ENCODE measurements around the gene BPIFB2. TPM values are rescaled to one million over a fixed set of nuclear protein-coding genes. Genes with fewer than 3 reads are reported as not detected.

BPIFB2 gene
- total RNA-seq, 3 donors from 2014 or later: 0.98 to 1.0 TPM; not detected in 1

DNA sequence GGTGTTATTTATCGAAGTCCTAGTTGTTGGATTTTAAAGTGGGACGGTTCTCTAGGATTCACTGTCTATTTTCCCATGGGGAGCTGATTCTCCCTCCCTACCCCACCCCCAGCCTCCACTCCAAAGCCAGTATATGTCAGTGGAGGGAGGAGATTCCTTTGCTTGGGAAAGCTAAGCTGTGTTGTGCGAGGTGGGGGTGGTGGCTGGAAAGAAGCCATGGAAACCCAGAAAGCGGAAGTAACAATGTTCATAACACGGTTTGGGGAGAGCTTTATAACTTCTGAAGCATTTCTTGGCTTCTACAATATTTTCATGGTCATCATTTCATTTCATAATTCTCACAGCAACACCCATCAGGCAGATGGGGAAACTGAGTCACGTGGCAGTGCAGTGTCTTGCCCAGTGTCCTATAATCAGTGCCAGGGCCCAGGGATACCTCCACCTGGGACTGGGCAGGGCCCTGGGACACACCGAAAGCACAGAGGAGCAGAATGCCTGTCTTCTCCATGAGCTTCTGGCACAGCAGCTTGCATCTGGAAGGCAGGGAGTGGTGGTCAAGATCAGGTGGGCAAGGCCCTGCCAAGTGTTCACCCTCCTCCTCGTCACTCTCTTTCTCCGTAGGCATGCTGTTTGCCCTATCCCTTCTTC, 7.8 kb upstream of the BPIFB2 start:
- H3K27ac ChIP-seq: no peak overlapping the region
- DNase-seq (ENCODE audit: low spot score in 2 of 2): no peak
- H3K9me3 ChIP-seq: peaks cover 0 to 8% of the 10 kb centered on the region in 2 donors
- no peaks in the 10 kb centered on the region for H3K4me1 ChIP-seq
- H3K36me3 ChIP-seq: no peaks in the 10 kb centered on the region
- H3K27me3 ChIP-seq: no peaks in the 10 kb centered on the region
- intact Hi-C loops (cut with DNase I; ENCODE audit: low total_unique reads): loop anchor here (10.0 kb wide), 1 partner anchor 1145 kb away; no protein-coding TSS in a partner anchor
- H3K4me3 ChIP-seq: no peak overlapping the region
- TF ChIP-seq, protein P1, sequence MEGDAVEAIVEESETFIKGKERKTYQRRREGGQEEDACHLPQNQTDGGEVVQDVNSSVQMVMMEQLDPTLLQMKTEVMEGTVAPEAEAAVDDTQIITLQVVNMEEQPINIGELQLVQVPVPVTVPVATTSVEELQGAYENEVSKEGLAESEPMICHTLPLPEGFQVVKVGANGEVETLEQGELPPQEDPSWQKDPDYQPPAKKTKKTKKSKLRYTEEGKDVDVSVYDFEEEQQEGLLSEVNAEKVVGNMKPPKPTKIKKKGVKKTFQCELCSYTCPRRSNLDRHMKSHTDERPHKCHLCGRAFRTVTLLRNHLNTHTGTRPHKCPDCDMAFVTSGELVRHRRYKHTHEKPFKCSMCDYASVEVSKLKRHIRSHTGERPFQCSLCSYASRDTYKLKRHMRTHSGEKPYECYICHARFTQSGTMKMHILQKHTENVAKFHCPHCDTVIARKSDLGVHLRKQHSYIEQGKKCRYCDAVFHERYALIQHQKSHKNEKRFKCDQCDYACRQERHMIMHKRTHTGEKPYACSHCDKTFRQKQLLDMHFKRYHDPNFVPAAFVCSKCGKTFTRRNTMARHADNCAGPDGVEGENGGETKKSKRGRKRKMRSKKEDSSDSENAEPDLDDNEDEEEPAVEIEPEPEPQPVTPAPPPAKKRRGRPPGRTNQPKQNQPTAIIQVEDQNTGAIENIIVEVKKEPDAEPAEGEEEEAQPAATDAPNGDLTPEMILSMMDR (IDR thresholded peaks at IDR 0.05): no peak
- no peak for TF ChIP-seq POLR2AphosphoS5 (IDR thresholded peaks at IDR 0.05)
- no peak for TF ChIP-seq POLR2A (IDR thresholded peaks at IDR 0.05)

DNA sequence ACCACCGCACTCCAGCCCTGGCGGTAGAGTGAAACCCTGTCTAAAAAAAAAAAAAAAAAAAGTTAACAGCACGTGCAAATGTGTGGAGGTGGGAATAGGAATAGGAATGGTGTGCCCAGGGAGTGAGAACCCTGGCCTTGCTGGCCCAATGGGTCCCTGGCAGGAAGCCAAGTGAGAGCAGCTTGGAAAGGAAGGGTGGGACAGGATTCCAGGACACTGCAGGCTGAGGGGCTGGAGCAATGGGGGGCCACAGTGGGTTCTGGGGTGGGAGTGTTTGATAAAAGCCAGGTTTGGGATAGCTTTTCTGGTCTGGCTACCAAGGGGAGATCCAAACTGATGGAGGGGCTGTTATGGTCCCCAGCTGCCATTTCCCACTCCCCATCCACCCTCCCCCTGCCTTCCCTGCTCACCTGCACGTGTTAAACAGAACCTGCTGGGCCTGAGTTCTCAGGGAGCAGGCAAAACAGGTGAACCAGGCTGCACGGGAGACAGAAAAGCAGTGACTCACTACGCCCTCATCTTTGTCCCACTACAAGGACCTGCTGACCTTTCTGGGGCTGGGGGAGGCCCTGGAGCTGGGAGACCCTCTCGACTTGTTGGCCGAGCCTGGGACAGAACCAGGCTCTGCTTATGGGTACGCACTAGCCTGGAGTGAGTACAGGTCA, 6.6 kb upstream of the BPIFB2 start:
- Histone ChIP-seq H3K4me3 (no peak overlapping the region), H3K36me3 (no peaks in the 10 kb centered on the region), H3K9me3 (peaks cover 0 to 6% of the 10 kb centered on the region in 2 donors), H3K27ac (no peak overlapping the region), H3K4me1 (no peaks in the 10 kb centered on the region), H3K27me3 (no peaks in the 10 kb centered on the region)
- intact Hi-C loops (cut with DNase I; ENCODE audit: low total_unique reads): no loop called here
- TF ChIP-seq, protein P1 (IDR thresholded peaks at IDR 0.05): no peak
- TF ChIP-seq POLR2A (IDR thresholded peaks at IDR 0.05) (no peak), POLR2AphosphoS5 (IDR thresholded peaks at IDR 0.05) (no peak)
- no peak for DNase-seq (ENCODE audit: low spot score in 2 of 2)

DNA sequence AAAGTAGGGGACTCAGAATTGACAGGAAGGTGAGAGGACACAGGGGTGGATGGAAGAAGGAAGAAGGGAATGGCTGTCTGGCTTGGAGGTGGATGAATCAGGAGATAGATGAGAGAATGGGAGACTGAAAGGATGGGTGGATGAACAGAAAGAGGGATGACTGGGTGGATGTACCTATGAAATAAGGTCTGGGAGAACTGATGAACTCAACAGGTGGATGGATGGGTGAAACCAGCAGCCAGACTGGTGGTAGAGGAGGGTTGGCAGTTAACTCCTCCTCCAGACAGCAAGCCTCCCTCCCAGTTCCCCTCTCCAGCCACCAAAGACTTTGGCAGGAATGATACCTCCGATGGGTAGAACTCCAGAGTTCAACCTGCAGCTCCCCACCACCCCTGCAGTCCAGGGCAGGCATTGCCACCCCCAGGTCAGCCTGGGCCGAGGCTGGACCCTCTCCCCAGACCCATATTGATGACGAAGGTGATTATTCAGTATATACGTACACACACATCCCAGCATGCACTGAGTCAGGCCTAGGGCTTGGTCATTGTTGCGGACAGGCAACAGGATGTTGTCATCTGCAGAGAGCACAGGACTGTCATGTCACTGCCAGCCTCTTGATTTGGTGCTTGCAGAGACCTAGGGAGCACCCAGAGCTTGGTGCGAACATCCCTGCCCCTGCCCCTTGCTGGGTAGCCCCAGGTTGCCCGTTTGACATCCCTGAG, 5.3 kb upstream of the BPIFB2 start:
- Histone ChIP-seq H3K36me3 (no peaks in the 10 kb centered on the region), H3K4me1 (no peaks in the 10 kb centered on the region), H3K9me3 (peaks cover 0 to 6% of the 10 kb centered on the region in 2 donors), H3K27ac (no peak overlapping the region), H3K4me3 (no peak overlapping the region), H3K27me3 (no peaks in the 10 kb centered on the region)
- no peak for DNase-seq (ENCODE audit: low spot score in 2 of 2)
- intact Hi-C loops (cut with DNase I; ENCODE audit: low total_unique reads): no loop called here
- TF ChIP-seq POLR2A (IDR thresholded peaks at IDR 0.05) (no peak), POLR2AphosphoS5 (IDR thresholded peaks at IDR 0.05) (no peak)
- TF ChIP-seq, protein P1 (IDR thresholded peaks at IDR 0.05): no peak

DNA sequence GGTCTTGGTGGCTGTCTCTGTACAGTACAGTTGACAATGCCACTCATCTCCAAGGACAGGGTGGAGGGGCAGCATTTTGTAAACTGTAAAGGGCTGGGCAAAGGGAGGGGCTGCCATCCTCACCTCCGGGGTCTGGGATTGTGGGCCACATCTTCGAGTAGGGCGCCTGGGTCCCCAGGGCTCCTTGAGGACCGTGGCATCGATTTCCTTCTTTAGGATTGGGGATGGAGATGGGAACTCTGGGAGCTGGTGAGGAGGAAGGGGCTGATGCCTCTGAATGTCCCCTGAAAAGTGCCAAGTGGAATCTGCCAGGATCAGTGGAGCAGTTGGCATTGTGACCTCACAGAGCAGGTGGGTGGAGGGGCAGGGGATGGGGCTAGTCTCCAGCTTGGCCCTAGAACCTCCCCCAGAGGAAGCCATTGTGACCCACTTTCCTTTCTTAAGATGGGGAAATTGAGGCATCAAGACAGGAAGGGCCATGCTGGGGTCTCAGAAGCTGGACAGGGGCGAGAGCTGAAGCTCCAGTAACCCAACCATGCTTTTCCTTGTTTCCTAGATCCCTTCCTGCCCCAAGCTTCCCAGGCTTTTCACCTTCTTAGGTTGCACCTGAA, 3.3 kb upstream of the BPIFB2 start, which contains the start of gene SUN5:
SUN5 (minus strand) TSS at position 293 of the 611 bp plus-strand sequence; CDS start at position 200, 93 bp downstream.
- no peak for DNase-seq (ENCODE audit: low spot score in 2 of 2)
- no peaks in the 10 kb centered on the region for H3K27me3 ChIP-seq
- no peaks in the 10 kb centered on the region for H3K36me3 ChIP-seq
- peaks cover 0 to 6% of the 10 kb centered on the region in 2 donors for H3K9me3 ChIP-seq
- H3K4me1 ChIP-seq: no peaks in the 10 kb centered on the region
- TF ChIP-seq, protein P1 (IDR thresholded peaks at IDR 0.05): no peak
- H3K27ac ChIP-seq: no peak within 1 kb of the TSS
- intact Hi-C loops (cut with DNase I; ENCODE audit: low total_unique reads): no loop called here
- no peak within 1 kb of the TSS for H3K4me3 ChIP-seq
